NCI-H1105 treated with DMSO at 0.1 percent for 48 hours (cell line): Measurements from ENCODE around the gene SMAD3.
"Not testable (repeated sequence)": the region's sequence is repeated elsewhere in the genome, so short reads cannot be mapped to it uniquely, and the experiment has no call there.

Experiments used
- DNase-seq: peaks from one replicate; lab custom pipeline; 2025; lab: John Stamatoyannopoulos, UW

The SMAD3 gene

GRCh38 chr15:67145312-67145610, 79.9 kb downstream of the SMAD3 start:
- no peak for DNase-seq

GRCh38 chr15:67145710-67146109, 80.3 kb downstream of the SMAD3 start:
- DNase-seq = no peak

GRCh38 chr15:67146234-67146633, 80.8 kb downstream of the SMAD3 start:
- no peak for DNase-seq

GRCh38 chr15:67146875-67147381, 81.5 kb downstream of the SMAD3 start:
- no peak for DNase-seq

- no peak for DNase-seq
Measured at GRCh38 chr15:67147396-67147949, 82.1 kb downstream of the SMAD3 start.

GRCh38 chr15:67148196-67148701, 82.8 kb downstream of the SMAD3 start:
- no peak for DNase-seq

GRCh38 chr15:67149068-67149772, 83.8 kb downstream of the SMAD3 start:
- DNase-seq = no peak

GRCh38 chr15:67149773-67150022, 84.3 kb downstream of the SMAD3 start:
- DNase-seq = no peak

GRCh38 chr15:67150023-67150860, 84.8 kb downstream of the SMAD3 start:
- DNase-seq = no peak

GRCh38 chr15:67152429-67152828, 87.0 kb downstream of the SMAD3 start:
- no peak for DNase-seq

- not testable (repeated sequence) for DNase-seq
Measured at GRCh38 chr15:67153044-67153443, 87.6 kb downstream of the SMAD3 start.

- DNase-seq = no peak
Measured at GRCh38 chr15:67154249-67154648, 88.8 kb downstream of the SMAD3 start.

GRCh38 chr15:67156426-67156825, 91.0 kb downstream of the SMAD3 start:
- DNase-seq = no peak

- no peak for DNase-seq
Measured at GRCh38 chr15:67156834-67157233, 91.4 kb downstream of the SMAD3 start.

- DNase-seq = no peak
Measured at GRCh38 chr15:67157521-67158252, 92.3 kb downstream of the SMAD3 start.

GRCh38 chr15:67158367-67158766, 93.0 kb downstream of the SMAD3 start:
- DNase-seq = no peak

- DNase-seq = no peak
Measured at GRCh38 chr15:67161412-67161811, 96.0 kb downstream of the SMAD3 start.

- no peak for DNase-seq
Measured at GRCh38 chr15:67161881-67162280, 96.5 kb downstream of the SMAD3 start.

GRCh38 chr15:67163180-67163579, 97.8 kb downstream of the SMAD3 start:
- no peak for DNase-seq

GRCh38 chr15:67164401-67164791, 99.0 kb downstream of the SMAD3 start:
- DNase-seq = no peak

- DNase-seq = no peak
Measured at GRCh38 chr15:67164811-67165253, 99.4 kb downstream of the SMAD3 start.
